Psoas muscle (tissue), 8 donors: ENCODE data around the gene HMGB3. TPM values are rescaled to one million over a fixed set of nuclear protein-coding genes. Genes with fewer than 3 reads are reported as not detected.
"Not testable (repeated sequence)": the region's sequence is repeated elsewhere in the genome, so short reads cannot be mapped to it uniquely, and the experiment has no call there.

Source experiments
- ATAC-seq, 4 donors: fragments of 200-7000 bp; cut with Tn5 transposase; one replicate each; pipeline ENCODE4 v1.9.1; 2020; ENCODE audit warnings: moderate library complexity in 3 of 4, mild to moderate bottlenecking in 2 of 4
- DNase-seq, 2 donors: peaks; one replicate each; pipeline ENCODE4 v3.0.0-alpha.2; 2020
- H3K27ac ChIP-seq: fragments of 200-600 bp; one replicate; pipeline ENCODE4 v1.8.0; 2022
- H3K27me3 ChIP-seq, 3 donors: fragments of 200-600 bp in 1 of 3; one replicate each; pipeline versions ENCODE4 v1.6.1 to v1.8.0; 2013 to 2022; ENCODE audit warnings: low read length in 2 of 3, mild to moderate bottlenecking in 2 of 3, moderate library complexity in 1 of 3; ENCODE audit not compliant: insufficient read depth in 3 of 3
- H3K36me3 ChIP-seq, 2 donors: fragments of 200-600 bp in 1 of 2; one replicate each; pipeline versions ENCODE4 v1.6.1 to v1.8.0; 2013 to 2022; ENCODE audit warnings: low read depth in 1 of 2, mild to moderate bottlenecking in 1 of 2, moderate library complexity in 1 of 2; ENCODE audit not compliant: insufficient read depth in 1 of 2
- H3K4me1 ChIP-seq: fragments of 200-600 bp; one replicate; pipeline ENCODE4 v1.8.0; 2022
- H3K4me3 ChIP-seq: fragments of 200-600 bp; one replicate; pipeline ENCODE4 v1.8.0; 2022; ENCODE audit warnings: mild to moderate bottlenecking
- H3K9me3 ChIP-seq: fragments of 200-600 bp; one replicate; pipeline ENCODE4 v1.8.0; 2022
- WGBS, 3 donors: extraction: QIAGEN DNeasy Blood & Tissue Kit; methylation state at CpG; one replicate each; pipeline versions ENCODE4 v1.1.6 to v1.1.7; 2013; 5-methylcytosine and 5-hydroxymethylcytosine counted together
- intact Hi-C, 2 donors: fragments of 100-400 bp; cut with DNase I; formaldehyde crosslinking; loops; one replicate each; pipeline versions ENCODE4 v1.11.0 to v1.14.2; 2022
- polyA plus RNA-seq, 3 donors: library from polyadenylated mRNA; stranded (reverse); fragments of 200-250 nt; gene quantifications; one replicate each; pipeline ENCODE4 v1.2.3, GENCODE V29; 2013
- total RNA-seq, 4 donors: library from RNA; stranded (reverse); fragmentation: NEBNext Ultra II Directional in 2 of 4; extraction: Animal tissue kit (Norgen Biotek cat#: 25700) in 2 of 4; gene quantifications; one replicate each; pipeline versions ENCODE4 v1.2.1 to v1.2.4, GENCODE V29; 2021 to 2023
- TF ChIP-seq, protein P1 (sequence below): fragments of 200-600 bp; IDR thresholded peaks from one replicate; pipeline ENCODE4 v1.8.0; 2022; ENCODE audit warnings: antibody characterized with exemption
- donor health status: healthy with polysubstance abuse.
- donor health status: DM: no; HTN: no; CAD: no; lungs with moderate emphysema.
- donor health status: Bipolar disorder and iron deficiency.
- donor health status: healthy.
- donor health status: DM: yes; HTN: yes; CAD: no.
- donor health status: DM: no; HTN: no; CAD: no.
- donor health status: DM: no; HTN: no; CAD: no.
- donor health status: DM: yes; HTN: yes; CAD: no.

HMGB3 gene
- total and polyA plus RNA-seq, 7 donors, result 14.1 to 108 (median 36.6) TPM

DNA sequence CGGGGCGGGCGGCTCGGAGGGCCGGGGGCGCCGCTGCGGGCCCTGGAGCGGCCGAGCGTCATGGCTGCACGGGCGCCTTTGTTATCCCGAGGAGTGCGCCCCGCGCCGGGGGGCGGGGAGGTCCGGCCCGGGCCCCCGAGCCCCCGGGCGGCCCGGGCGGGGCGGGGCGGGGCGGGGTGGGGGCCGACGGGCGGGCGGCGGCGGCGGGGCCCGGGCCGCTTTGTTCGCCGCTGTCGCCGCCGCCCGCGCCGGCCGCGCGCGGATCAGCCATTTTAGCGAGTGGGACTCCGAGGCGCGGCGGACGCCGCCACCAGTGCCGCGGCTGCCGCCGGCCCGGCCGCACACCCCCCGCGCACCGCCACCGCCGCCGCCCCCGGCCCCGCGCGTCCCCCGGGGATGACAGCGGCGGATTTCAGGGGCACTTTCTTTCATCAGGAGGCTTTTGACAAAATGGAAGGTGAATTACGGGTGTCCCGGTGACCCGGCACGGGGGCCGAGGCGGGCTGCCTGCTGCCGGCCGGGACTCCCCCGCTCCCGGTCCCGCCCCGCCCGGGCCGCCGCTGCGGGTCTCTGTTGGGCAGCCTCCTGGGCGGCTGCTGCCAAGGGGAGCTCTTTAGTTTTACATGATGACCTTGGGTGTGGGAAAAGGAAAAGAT lies 1.2 kb downstream of the HMGB3 start:
- Histone ChIP-seq H3K4me3 (peak overlapping the region; percentile 65), H3K36me3 (peaks cover 0 to 14% of the 10 kb centered on the region in 2 donors), H3K9me3 (no peaks in the 10 kb centered on the region), H3K27ac (no peak overlapping the region), H3K27me3 (peaks cover 0 to 7% (median 0%) of the 10 kb centered on the region in 3 donors), H3K4me1 (no peaks in the 10 kb centered on the region)
- intact Hi-C loops, result loop anchor here (5.0 to 10.0 kb wide), 2 partner anchors 79 to 212 kb away; no protein-coding TSS in a partner anchor
- TF ChIP-seq, protein P1, sequence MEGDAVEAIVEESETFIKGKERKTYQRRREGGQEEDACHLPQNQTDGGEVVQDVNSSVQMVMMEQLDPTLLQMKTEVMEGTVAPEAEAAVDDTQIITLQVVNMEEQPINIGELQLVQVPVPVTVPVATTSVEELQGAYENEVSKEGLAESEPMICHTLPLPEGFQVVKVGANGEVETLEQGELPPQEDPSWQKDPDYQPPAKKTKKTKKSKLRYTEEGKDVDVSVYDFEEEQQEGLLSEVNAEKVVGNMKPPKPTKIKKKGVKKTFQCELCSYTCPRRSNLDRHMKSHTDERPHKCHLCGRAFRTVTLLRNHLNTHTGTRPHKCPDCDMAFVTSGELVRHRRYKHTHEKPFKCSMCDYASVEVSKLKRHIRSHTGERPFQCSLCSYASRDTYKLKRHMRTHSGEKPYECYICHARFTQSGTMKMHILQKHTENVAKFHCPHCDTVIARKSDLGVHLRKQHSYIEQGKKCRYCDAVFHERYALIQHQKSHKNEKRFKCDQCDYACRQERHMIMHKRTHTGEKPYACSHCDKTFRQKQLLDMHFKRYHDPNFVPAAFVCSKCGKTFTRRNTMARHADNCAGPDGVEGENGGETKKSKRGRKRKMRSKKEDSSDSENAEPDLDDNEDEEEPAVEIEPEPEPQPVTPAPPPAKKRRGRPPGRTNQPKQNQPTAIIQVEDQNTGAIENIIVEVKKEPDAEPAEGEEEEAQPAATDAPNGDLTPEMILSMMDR, result no peak
- DNase-seq (no peak), ATAC-seq (no peak)
- WGBS, 3 donors, result 0 to 30% (median 1%) methylated on average over 13 to 70 of the region's 93 CpGs

DNA sequence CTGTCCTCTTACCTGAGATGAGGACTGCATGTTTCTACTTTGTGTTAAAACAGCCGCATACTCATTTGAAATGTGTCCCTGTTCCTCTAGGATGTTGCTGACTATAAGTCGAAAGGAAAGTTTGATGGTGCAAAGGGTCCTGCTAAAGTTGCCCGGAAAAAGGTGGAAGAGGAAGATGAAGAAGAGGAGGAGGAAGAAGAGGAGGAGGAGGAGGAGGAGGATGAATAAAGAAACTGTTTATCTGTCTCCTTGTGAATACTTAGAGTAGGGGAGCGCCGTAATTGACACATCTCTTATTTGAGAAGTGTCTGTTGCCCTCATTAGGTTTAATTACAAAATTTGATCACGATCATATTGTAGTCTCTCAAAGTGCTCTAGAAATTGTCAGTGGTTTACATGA lies 4.6 kb downstream of the HMGB3 start:
- intact Hi-C loops, result loop anchor here in 1 of 2 donors (10.0 kb wide), 1 partner anchor 83 kb away; no protein-coding TSS in a partner anchor
- H3K36me3 ChIP-seq, result peaks cover 0 to 14% of the 10 kb centered on the region in 2 donors
- H3K4me1 ChIP-seq, DNase-seq, ATAC-seq, H3K4me3 ChIP-seq, H3K27ac ChIP-seq, H3K9me3 ChIP-seq, H3K27me3 ChIP-seq: not testable (repeated sequence)
- WGBS, 3 donors, result 96 to 100% (median 97%) methylated on average over 6 of the region's 6 CpGs

DNA sequence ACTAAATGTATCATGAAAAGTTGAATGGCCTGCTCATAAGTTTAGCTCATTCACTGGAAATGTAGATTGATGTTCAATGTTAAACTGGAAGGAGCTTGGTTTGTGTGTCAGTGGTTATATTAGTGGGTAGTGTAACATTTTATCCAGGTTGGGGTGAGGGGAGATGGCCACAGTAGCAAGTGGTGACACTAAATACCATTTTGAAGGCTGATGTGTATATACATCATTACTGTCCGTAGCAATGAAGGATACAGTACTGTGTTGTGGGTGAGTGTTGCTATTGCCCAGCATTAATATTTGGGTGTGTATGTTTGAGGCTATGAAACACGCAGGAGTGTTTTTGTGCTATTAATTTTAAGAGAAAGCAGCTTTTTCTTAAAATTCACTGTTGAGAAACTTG lies 6.3 kb downstream of the HMGB3 start:
- ATAC-seq (no peak), DNase-seq (no peak)
- no peak overlapping the region for H3K27ac ChIP-seq
- no peak overlapping the region for H3K4me3 ChIP-seq
- TF ChIP-seq, protein P1, result no peak
- H3K27me3 ChIP-seq, result peaks cover 0 to 7% (median 0%) of the 10 kb centered on the region in 3 donors
- peaks cover 0 to 14% of the 10 kb centered on the region in 2 donors for H3K36me3 ChIP-seq
- 82 to 97% (median 90%) methylated on average over 2 of the region's 2 CpGs for WGBS, 3 donors
- H3K9me3 ChIP-seq, result no peaks in the 10 kb centered on the region
- intact Hi-C loops, result loop anchor here in 1 of 2 donors (10.0 kb wide), 1 partner anchor 85 kb away; no protein-coding TSS in a partner anchor
- no peaks in the 10 kb centered on the region for H3K4me1 ChIP-seq

DNA sequence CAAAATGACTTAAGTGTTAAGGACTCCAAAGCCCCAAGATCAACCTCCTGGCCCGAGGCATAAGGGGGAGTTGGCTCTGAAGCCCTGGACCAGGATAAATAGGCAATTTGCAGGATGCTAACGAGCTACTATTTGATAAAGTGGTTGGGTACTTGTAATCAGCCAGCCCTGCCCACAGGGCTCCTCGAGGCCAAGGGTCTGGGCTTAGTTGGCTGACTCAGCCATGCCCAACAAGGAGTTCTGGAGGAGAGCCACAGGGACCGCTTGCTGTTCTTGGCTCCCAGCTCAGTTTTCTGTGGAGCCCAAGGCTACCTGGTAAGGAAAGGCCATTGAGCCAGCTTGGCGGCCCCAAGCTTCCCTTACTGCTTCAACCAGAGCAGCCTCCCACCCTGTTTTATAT lies 7.8 kb downstream of the HMGB3 start:
- Histone ChIP-seq H3K27ac (no peak overlapping the region), H3K4me3 (no peak overlapping the region), H3K9me3 (no peaks in the 10 kb centered on the region), H3K4me1 (no peaks in the 10 kb centered on the region), H3K36me3 (peaks cover 0 to 14% of the 10 kb centered on the region in 2 donors), H3K27me3 (no peaks in the 10 kb centered on the region)
- TF ChIP-seq, protein P1, result no peak
- ATAC-seq, result peak in 2 of 4 donors; percentile 42 to 47
- intact Hi-C loops, result no loop called here
- no peak for DNase-seq
- WGBS, 3 donors, result 45 to 64% (median 59%) methylated on average over 5 of the region's 5 CpGs

DNA sequence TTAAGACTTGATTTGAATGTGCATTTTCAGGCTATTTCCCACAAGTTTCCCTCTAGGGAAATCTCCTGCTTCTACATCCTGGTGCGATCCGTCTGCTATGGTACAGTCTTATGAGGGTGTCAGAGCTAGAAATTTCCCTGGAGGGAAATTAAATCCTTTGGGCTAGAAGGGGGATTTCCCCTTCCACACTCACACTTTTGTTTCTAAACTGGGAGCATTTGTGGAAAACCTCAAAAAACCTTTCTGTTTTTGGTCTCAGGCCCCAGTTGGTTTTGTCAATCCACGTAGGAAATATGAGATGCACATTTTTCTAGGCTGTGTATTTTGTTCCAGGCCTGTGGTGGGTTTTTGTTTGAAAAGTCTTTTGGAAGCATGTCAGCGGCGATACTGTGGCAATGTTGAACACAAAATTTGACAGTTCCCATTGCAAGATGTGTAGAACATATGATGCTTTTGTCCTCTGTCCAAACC lies 17.8 kb downstream of the HMGB3 start:
- Histone ChIP-seq H3K36me3 (no peaks in the 10 kb centered on the region), H3K4me1 (no peaks in the 10 kb centered on the region), H3K4me3 (no peak overlapping the region), H3K27me3 (no peaks in the 10 kb centered on the region), H3K27ac (no peak overlapping the region), H3K9me3 (no peaks in the 10 kb centered on the region)
- 32 to 44% (median 40%) methylated on average over 5 of the region's 5 CpGs for WGBS, 3 donors
- intact Hi-C loops, result loop anchor here in 1 of 2 donors (5.0 kb wide), 1 partner anchor 229 kb away; no protein-coding TSS in a partner anchor
- TF ChIP-seq, protein P1, result no peak
- DNase-seq (no peak), ATAC-seq (no peak)
